ENCODE measurements around the gene DMBT1. TPM values are rescaled to one million over a fixed set of nuclear protein-coding genes. Genes with fewer than 3 reads are reported as not detected.

Gene DMBT1
- total RNA-seq, 1 experiment from 2014 or later, result not detected

DNA sequence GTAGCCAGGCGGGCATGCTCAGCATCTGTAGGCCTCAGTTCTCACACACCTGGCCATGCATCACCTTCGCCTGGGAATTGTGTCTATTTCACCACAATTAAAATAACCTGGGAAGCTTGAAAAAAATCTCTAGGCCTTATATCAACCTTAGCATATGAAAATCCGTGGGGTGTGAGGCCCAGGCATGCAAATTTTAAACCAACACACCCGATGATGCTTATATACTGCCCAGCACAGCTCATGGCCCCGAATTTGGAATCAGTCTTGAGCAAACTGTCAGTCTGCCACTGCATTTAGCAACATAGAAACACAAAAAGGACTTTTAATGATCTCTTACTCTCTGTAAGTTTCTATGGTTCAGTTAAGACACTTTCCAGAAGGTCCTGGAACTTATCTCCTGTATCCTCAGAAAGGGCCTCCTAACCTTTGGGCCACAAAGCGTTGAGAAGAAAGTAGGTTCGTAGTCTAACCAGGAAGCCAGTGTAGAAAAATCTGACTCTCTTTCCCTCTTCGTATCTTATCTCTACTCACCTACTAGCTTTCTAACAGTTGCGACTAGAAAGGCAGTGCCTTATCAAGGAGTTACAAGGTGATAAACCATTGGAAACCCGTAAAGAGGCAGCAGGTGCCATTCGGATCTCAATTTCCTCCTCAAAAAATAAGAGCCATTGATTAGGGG, 12.0 kb upstream of the DMBT1 start:
- DNase-seq (ENCODE audit: low spot score), result no peak

GRCh38 chr10:122549636-122550035, 10.9 kb upstream of the DMBT1 start:
- no peak for DNase-seq (ENCODE audit: low spot score)

- no peak for DNase-seq (ENCODE audit: low spot score)
These were observed 10.1 kb upstream of the DMBT1 start for GRCh38 chr10:122550427-122550826.

DNA sequence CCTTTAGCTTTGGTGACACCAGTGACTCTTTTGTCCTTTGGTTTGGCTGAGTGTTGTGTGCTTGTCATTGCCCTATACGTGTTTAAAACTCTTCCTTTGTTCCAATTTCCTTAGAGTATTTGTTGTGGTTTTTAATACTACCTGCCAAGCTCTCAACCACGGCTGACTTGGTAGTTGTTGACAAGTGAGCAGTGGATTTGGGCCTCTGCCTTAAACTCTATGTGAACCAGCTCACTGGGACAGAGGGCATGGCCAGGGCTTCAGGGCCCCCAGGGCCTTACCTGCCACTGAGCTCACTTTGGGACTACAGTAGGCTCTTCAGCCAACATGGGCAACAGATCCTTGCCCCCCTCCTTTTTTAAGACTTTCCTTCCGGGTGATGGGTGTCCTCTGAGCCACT, 9.6 kb upstream of the DMBT1 start:
- no peak for DNase-seq (ENCODE audit: low spot score)

DNA sequence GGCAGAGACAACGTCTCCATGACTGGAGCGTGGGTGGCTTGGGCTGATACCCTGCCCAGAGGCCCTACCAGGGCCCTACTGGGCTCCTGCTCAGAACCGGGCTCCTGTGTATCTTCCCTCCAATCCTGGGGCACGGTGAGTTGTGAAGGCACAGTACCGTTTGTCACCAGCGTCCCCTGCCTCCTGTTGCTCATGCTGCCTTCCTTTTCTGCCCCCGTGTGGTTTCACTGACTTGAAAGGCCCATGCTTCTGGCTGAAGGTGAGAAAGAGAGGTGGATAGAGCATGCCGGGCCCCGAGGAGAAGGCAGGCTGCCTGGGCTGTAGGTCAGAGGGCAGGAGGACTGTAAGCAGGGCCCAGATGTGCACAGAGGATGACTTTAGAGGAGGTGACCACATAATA, 9.1 kb upstream of the DMBT1 start:
- DNase-seq (ENCODE audit: low spot score), result no peak

- no peak for DNase-seq (ENCODE audit: low spot score)
These were observed 7.2 kb upstream of the DMBT1 start for GRCh38 chr10:122553341-122553740.

DNA sequence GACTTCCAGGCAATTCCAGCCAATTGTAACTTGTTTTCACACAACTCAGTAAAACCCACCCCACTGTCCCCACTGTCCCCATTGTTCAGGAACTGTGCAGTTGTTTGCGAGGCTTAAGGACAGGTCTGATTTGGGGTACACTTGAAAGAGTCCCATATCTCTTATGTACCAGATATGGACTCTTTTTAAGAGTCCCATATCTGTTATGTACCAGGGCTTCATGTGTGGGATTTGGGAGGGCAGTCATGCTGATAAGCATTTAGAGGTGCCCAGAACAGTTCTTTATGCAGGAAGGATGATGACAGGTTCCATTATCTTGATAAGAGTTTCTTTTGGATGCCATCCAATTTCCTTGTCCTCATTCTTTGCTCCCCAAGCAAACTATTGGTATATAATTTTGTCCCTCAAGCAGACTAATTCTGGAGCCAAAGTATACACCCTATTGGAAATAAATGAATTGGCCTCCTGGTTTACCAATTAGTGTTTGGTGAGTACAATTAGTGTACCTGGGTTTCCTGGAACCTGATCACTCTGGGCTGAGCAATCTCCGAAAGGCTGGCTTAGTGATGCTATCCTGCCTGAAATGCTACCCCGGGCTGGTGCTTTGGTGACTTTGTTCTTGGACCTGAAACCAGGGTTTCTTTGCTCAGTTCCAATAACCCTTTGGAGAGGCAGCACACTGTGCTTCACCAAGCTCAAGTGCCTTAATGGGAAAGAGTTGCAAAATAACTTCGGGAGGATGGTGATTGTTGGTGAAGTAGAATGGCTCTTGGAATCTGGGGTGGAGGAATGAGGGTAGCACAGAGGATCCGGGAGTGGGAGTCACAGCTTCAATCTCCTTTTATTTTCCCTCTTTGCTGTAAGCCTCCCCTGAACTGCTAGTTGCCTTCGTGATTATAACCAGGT, 6.2 kb upstream of the DMBT1 start:
- DNase-seq (ENCODE audit: low spot score), result no peak

DNA sequence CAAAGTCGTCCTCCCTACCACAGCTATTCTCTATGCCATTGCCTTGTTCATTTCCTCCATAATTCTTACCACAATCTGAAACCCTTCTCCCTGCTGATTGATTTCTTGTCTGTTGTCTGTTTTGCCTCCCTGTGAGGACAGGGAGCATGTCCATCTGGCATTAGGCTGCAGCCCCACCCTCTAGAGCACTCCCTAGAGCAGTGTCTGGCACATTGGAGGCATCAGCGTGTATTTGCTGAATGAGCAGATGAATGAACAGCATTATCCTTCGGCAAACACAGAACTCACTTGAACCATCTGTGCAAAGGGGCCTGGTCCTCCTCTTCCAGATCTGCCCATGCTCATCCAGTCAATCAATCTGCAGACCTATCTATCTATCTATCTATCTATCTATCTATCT, 5.1 kb upstream of the DMBT1 start:
- no peak for DNase-seq (ENCODE audit: low spot score)

- DNase-seq (ENCODE audit: low spot score), result no peak
These were observed 3.0 kb upstream of the DMBT1 start for GRCh38 chr10:122557516-122557915.

DNA sequence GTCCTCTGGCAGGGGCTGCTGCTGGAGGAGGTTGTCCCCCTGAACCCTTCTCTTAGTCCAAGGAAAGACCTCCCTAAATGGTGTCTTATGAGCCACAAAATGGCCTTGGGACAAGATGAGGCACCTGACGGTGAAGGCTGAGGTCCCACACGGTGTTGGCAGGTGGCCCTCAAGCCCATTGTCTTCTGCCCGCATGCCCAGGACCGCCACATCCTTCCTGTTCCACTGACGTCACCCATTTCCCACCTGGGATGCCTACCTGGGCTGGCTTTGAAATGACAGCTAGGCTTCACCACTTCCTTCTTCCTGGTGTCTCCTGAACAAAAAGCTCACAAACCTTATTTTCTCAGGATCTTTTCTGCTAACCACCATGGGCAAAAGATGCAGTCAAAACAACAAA, 2.1 kb upstream of the DMBT1 start:
- no peak for DNase-seq (ENCODE audit: low spot score)

- no peak for DNase-seq (ENCODE audit: low spot score)
These were observed 1.3 kb upstream of the DMBT1 start for GRCh38 chr10:122559228-122559627.

- no peak for DNase-seq (ENCODE audit: low spot score)
These were observed 658 bp downstream of the DMBT1 start for GRCh38 chr10:122561212-122561611.

GRCh38 chr10:122561792-122562191, 1.2 kb downstream of the DMBT1 start:
- DNase-seq (ENCODE audit: low spot score), result no peak

GRCh38 chr10:122564980-122565379, 4.4 kb downstream of the DMBT1 start:
- no peak for DNase-seq (ENCODE audit: low spot score)

DNA sequence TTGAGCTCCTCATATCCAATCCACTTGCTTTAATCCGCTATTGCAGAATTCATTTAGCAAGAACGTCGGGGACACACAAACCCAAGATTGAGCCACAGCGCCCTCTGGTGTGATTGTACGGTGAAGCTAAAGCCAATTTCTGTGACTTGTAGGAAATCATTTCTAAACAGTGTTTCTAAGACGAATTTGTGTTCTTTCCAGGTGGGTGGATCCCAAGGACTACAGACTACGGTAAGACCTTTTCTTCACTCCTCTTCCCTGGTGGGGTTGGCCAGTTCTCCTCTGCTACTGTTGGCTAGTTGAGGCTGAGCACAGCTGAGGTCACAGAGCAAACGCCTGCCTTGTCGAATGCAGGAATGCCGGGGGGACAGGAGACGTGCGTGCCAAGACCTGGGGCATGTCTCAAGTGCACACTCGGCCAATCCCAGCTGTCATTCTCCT, 5.2 kb downstream of the DMBT1 start:
- peak; percentile 68 for DNase-seq (ENCODE audit: low spot score)

GRCh38 chr10:122566632-122567031, 6.1 kb downstream of the DMBT1 start:
- no peak for DNase-seq (ENCODE audit: low spot score)

DNA sequence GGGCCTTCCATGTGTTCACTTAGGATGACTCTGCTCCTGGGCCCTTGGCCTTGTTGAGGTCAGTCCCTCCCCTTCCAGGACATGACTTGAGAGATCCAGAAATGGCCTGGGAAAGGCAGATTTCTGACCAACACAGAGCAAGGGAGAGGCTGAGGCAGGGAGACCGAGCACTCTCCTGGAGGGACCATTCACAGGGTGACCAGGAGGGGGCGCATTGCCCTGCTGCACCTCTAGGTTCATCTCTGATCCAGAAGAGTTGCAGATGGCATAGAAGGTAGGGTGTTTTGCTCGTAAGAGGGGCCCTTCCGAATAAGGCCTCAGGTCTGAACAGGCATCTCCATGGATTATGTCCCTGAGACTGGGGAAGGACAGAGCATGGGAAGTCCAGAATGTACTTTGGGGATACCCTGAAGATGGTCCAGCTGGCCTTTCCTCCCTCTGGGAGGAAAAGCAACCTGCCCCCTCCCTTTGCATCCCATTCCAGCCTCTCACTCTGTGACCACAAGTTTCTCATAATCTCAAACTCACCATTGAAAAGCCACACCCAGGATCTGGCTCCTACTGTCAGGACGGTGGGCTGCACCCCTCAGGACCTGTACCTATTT, 6.6 kb downstream of the DMBT1 start:
- DNase-seq (ENCODE audit: low spot score), result peak; percentile 5

DNA sequence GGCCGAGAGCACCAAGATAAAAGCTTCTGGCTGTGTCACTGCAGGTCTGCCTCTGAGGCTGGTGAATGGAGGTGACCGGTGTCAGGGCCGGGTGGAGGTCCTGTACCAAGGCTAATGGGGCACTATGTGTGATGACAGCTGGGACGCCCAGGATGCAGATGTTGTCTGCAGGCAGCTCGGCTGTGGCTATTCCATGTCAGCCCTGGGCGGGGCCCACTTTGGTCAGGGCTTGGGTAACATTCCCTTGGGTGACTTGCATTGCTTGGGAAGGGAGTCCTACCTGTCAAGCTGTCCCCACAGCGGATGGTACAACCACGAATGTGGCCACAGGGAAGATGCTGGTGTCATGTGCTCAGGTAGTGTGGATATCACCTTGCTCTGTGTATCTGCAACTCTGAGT, 8.0 kb downstream of the DMBT1 start:
- DNase-seq (ENCODE audit: low spot score), result peak; percentile 1

GRCh38 chr10:122570920-122571319, 10.4 kb downstream of the DMBT1 start:
- peak; percentile 1 for DNase-seq (ENCODE audit: low spot score)

DNA sequence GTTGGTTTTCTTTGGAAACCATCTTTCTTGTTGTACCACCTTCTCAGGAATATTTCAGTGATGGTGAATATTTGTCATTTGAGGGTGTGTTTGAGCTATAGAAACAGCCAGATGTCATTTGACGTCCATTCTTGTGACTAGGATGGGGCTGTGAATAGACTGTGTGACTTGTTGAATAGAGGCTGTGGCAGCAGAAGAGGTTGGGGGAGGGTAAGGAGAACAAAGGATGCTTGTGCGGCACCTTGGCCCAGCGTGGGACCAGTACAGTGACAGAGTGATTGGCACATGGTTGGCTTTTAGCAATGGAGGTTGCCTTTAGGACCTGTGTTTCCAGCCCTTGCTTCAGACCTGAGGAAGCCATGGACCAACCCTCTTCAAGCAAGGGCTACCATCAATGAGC, 11.3 kb downstream of the DMBT1 start:
- peak; percentile 1 for DNase-seq (ENCODE audit: low spot score)

DNA sequence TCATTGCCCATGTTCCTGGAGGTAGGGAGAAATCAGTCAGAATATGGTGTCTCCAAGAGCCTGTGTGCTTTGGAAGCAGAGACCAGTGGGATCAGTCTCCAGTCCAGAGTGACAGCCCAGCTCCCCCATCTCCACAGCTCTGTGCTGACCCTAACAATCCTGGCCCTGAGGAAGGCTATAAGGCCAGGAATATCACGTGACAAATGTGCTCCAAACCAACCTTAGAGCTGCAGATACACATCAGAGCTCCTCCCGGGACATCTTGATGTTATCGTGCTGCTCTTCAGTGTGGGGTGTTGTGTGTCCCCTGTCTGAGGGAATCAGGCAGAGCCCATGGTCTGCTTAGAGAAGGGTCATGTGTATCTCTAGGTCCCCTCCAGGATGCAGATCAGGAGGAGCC, 15.2 kb downstream of the DMBT1 start:
- DNase-seq (ENCODE audit: low spot score), result peak; percentile 2

DNA sequence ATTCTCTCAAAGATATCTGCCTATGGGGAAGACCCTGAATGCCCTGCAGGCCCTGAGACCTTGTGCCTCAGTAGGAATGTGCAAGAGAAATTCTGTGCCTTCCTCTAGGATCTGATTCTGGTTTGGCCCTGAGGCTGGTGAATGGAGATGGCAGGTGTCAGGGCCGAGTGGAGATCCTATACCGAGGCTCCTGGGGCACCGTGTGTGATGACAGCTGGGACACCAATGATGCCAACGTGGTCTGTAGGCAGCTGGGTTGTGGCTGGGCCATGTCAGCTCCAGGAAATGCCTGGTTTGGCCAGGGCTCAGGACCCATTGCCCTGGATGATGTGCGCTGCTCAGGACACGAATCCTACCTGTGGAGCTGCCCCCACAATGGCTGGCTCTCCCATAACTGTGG, 15.7 kb downstream of the DMBT1 start:
- DNase-seq (ENCODE audit: low spot score), result peak; percentile 1

Data from H4 (cell line).